GM23338 (cell line): ENCODE data around the gene LRRC4B.
"Not testable (repeated sequence)": the region's sequence is repeated elsewhere in the genome, so short reads cannot be mapped to it uniquely, and the experiment has no call there.

Source experiments
- CREB1 ChIP-seq: fragments of 250-450 bp; sonication (Bioruptor Pico); IDR thresholded peaks from 2 replicates; pipeline ENCODE4 v1.5.0; 2020; ENCODE audit warnings: low read depth, mild to moderate bottlenecking, moderate library complexity
- CTCF ChIP-seq, 2 experiments: fragments of 200-600 bp in 1 of 2; sonication (generic) in 1 of 2; conservative IDR thresholded peaks; 2 replicates each; pipeline versions ENCODE4 v1.5.1 to v1.6.1; 2016 to 2017; ENCODE audit warnings: antibody characterized with exemption in 2 of 2, low read depth in 2 of 2, mild to moderate bottlenecking in 2 of 2, moderate library complexity in 1 of 2
- EZH2 ChIP-seq: fragments of 200-600 bp; sonication (generic); IDR thresholded peaks from one replicate; pipeline ENCODE4 v1.8.0; 2017; ENCODE audit warnings: antibody characterized with exemption, mild to moderate bottlenecking, low read depth; ENCODE audit not compliant: unreplicated experiment
- EZH2phosphoT487 ChIP-seq: fragments of 200-600 bp; sonication (generic); IDR thresholded peaks from one replicate; pipeline ENCODE4 v1.8.1; 2018; ENCODE audit warnings: antibody characterized with exemption; ENCODE audit not compliant: unreplicated experiment
- JUNB ChIP-seq: IDR thresholded peaks from one replicate; pipeline ENCODE4 v1.6.1; 2016; ENCODE audit warnings: antibody characterized with exemption; ENCODE audit not compliant: unreplicated experiment
- NANOG ChIP-seq: IDR thresholded peaks from 2 replicates; pipeline ENCODE4 v1.6.1; 2016; ENCODE audit warnings: antibody characterized with exemption, borderline replicate concordance
- POLR2AphosphoS5 ChIP-seq: IDR thresholded peaks from 2 replicates; pipeline ENCODE4 v1.6.1; 2016; ENCODE audit warnings: antibody characterized with exemption, low read depth
- REST ChIP-seq: IDR thresholded peaks from one replicate; pipeline ENCODE4 v1.6.1; 2018; ENCODE audit warnings: antibody characterized with exemption; ENCODE audit not compliant: unreplicated experiment
- STAT1 ChIP-seq: IDR thresholded peaks from one replicate; pipeline ENCODE4 v1.6.1; 2016; ENCODE audit warnings: antibody characterized with exemption; ENCODE audit not compliant: unreplicated experiment
- ZNF114 ChIP-seq: fragments of 250-450 bp; sonication (Bioruptor Pico); IDR thresholded peaks from 2 replicates; pipeline ENCODE4 v1.5.0; 2020; ENCODE audit warnings: mild to moderate bottlenecking, moderate library complexity
- ZNF331 ChIP-seq: fragments of 250-450 bp; sonication (Bioruptor Pico); IDR thresholded peaks from 2 replicates; pipeline ENCODE4 v1.5.0; 2020; ENCODE audit warnings: low read depth, mild to moderate bottlenecking, moderate library complexity

- TF ChIP-seq CTCF (conservative IDR thresholded peaks at IDR 0.05; ENCODE audit: low read depth in 2 of 2); EZH2; EZH2phosphoT487; CREB1; REST; POLR2AphosphoS5; ZNF331 (CRISPR knock-in tag); ZNF114 (CRISPR knock-in tag); NANOG; STAT1; JUNB: not testable (repeated sequence)
Observed at GRCh38 chr19:50528052-50528451, 40.2 kb downstream of the LRRC4B start.
